Measurements from ENCODE around the gene ST8SIA5.

ST8SIA5 gene

DNA sequence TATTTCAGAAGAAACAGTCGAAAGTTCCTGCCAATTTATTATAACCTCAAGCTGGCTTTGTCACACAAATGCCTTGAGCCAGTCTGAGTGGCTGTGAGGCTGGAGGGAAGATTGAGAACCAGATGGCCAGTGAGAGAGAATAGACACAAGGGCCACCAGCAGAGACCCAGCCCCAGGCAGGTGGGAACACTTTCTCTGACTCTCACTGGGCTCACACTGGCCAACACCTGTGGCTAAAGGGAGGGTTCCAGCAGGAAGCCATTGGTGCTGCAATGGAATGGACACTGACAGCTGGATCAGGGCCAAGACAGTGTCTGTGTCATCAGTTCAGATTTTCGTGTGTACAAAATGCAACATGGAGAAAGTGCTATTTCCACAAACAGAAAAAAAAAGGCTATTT lies 129.7 kb downstream of the ST8SIA5 start:
- no peak for DNase-seq (ENCODE audit: low spot score)

- no peak for DNase-seq (ENCODE audit: low spot score)
Observed at GRCh38 chr18:46625069-46625468, 131.8 kb downstream of the ST8SIA5 start.

DNA sequence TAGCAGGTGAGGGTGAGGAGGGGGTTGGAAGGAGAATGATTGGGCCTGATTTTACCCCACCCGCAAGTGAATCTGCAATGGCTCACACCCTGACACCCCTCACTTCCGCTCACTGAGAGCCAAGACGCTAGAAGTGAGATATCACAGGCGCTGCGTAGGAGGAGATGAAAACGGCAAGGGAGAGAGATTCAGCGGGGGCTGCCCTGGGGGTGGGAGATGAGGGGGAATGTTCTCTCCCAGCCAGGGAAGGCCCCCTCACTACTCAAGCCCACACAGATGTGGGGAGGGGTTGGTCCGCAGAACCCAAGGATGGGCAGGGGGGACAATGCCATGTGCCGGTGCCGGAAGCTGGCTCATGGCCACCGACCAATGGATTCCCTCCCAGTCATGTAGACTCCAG lies 132.7 kb downstream of the ST8SIA5 start:
- no peak for DNase-seq (ENCODE audit: low spot score)

DNA sequence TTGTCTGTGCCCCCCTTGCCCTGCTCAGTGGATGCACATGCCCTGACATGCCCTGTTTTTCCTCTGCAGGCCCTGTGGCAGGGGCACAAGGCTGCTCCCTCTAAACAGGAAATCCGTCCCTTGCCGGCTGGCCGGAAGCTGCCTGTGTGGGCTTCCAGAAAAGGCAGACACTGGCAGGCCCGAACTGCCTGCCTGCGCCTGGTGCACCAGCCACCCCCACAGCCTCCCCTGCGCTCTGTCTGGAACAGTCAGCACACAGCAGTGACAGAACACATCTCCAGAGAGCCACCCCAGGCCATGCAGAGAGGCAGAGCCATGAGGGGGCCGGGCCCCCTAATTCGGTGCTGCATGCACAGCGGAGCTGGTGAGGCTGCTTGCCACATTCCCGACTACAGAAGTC lies 133.3 kb downstream of the ST8SIA5 start:
- no peak for DNase-seq (ENCODE audit: low spot score)

DNA sequence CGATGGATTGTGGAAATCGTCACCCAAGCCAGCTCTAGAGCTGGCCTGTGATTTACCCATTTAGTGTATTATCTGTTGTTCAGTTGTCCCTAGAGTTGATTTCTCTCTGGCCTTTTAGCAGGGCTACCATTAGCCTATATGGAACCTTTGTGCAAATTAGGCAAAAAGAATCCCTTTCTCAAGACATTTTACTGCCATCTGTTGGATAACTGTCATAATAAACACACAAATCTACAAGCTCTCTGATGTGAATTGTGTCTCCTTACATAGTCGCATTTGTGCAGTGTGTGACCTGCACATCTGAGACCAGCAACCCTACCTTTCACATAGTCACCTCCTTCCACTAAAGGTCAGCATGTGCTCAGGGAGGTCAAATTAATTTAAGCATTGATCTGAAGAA lies 133.9 kb downstream of the ST8SIA5 start:
- no peak for DNase-seq (ENCODE audit: low spot score)

GRCh38 chr18:46622451-46622850 lies 134.4 kb downstream of the ST8SIA5 start:
- DNase-seq (ENCODE audit: low spot score): no peak

DNA sequence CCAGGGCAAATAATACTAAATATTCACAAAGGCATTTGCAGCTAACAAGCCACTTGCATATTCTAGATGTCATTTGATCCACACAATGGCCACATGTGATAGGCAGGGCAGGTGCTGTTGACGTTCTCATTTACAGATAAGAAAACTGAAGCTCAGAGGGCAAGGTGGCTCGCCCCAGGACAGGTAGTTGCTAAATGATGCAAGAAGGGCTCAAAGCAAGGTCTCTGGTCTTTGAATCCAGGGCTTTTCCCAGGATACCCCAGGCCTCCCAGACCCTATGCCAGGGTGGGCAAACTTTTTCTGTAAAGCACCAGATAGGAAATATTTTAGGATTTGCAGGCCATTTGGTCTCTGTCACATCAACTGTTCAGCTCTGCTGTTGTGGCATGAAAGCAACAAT lies 135.0 kb downstream of the ST8SIA5 start:
- DNase-seq (ENCODE audit: low spot score): no peak

DNA sequence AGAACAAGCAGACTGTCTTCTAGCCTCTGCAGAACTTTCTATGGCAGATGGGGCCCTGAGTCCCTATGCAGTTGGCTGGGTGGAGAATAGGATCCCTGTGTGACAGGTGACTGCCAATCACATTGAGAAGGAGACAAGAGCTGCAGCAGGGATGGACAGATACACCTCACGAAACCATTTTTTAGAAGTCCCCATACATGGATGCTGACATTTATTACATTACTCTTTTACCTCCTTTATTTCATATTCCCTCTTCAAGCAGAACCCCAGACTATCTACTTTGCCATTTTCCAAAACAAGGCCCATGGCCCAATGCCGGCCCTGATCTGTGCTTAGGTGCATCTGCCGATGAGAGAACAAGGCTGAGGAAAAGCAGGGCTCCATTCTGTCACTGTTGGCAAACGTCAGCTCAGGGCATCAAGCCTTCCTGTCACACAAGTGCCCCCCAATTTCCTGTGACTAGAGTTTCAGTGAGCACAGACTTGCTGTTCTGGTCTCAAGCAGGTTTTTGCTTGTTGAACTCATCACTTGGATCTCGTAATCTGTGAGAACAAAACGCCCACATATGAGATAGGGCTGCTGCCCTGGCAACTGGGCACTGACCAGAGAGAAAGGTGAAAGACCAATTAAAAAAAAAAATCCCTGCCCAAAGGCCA lies 135.6 kb downstream of the ST8SIA5 start:
- no peak for DNase-seq (ENCODE audit: low spot score)

GRCh38 chr18:46619559-46619958 lies 137.3 kb downstream of the ST8SIA5 start:
- no peak for DNase-seq (ENCODE audit: low spot score)

All from germinal center (tissue), 1 donor.